ELR (cell line): ENCODE results near the gene SH3GL2.
A peak's percentile ranks its signal among the peaks of the same experiment; 100 is the strongest.
"Not testable (repeated sequence)": the region's sequence is repeated elsewhere in the genome, so short reads cannot be mapped to it uniquely, and the experiment has no call there.

Experiments
- DNase-seq: peaks from one replicate; pipeline ENCODE4 v3.0.0-alpha.2; 2015; ENCODE audit warnings: low read depth

The SH3GL2 gene

GRCh38 chr9:17752021-17752420 is 173.2 kb downstream of the SH3GL2 start:
- DNase-seq = no peak

- DNase-seq = peak; percentile 40
Measured at GRCh38 chr9:17757816-17758215, 178.9 kb downstream of the SH3GL2 start.

GRCh38 chr9:17760250-17760649 is 181.4 kb downstream of the SH3GL2 start:
- no peak for DNase-seq

GRCh38 chr9:17761984-17762676 is 183.3 kb downstream of the SH3GL2 start:
- DNase-seq = no peak

GRCh38 chr9:17764306-17764705 is 185.4 kb downstream of the SH3GL2 start:
- DNase-seq = no peak

GRCh38 chr9:17765131-17765530 is 186.3 kb downstream of the SH3GL2 start:
- not testable (repeated sequence) for DNase-seq

GRCh38 chr9:17772223-17772622 is 193.4 kb downstream of the SH3GL2 start:
- DNase-seq = no peak

GRCh38 chr9:17775656-17776055 is 196.8 kb downstream of the SH3GL2 start:
- DNase-seq = no peak

- no peak for DNase-seq
Measured at GRCh38 chr9:17776735-17777134, 197.9 kb downstream of the SH3GL2 start.

- DNase-seq = no peak
Measured at GRCh38 chr9:17777465-17777864, 198.6 kb downstream of the SH3GL2 start.

GRCh38 chr9:17782430-17783149 is 203.7 kb downstream of the SH3GL2 start:
- no peak for DNase-seq

GRCh38 chr9:17783227-17783626 is 204.4 kb downstream of the SH3GL2 start:
- no peak for DNase-seq

GRCh38 chr9:17789316-17789715 is 210.4 kb downstream of the SH3GL2 start:
- DNase-seq = no peak

GRCh38 chr9:17793713-17794622 is 215.1 kb downstream of the SH3GL2 start:
- peak; percentile 51 for DNase-seq

- peak; percentile 3 for DNase-seq
Measured at GRCh38 chr9:17795744-17796143, 216.9 kb downstream of the SH3GL2 start.

GRCh38 chr9:17799369-17799768 is 220.5 kb downstream of the SH3GL2 start:
- peak; percentile 20 for DNase-seq

- no peak for DNase-seq
Measured at GRCh38 chr9:17800418-17800817, 221.6 kb downstream of the SH3GL2 start.

GRCh38 chr9:17802249-17802857 is 223.5 kb downstream of the SH3GL2 start:
- DNase-seq = peak; percentile 37

GRCh38 chr9:17807613-17808282 is 228.9 kb downstream of the SH3GL2 start:
- DNase-seq = no peak

- no peak for DNase-seq
Measured at GRCh38 chr9:17810317-17810716, 231.5 kb downstream of the SH3GL2 start.

GRCh38 chr9:17810728-17811571 is 232.1 kb downstream of the SH3GL2 start:
- DNase-seq = peak; percentile 71
